D721Med (cell line): Measurements from ENCODE around the gene IL11RA.

ENCODE experiments used
- DNase-seq: peaks from one replicate; pipeline ENCODE4 v3.0.0; 2011; ENCODE audit warnings: low spot score; ENCODE audit not compliant: insufficient read length
- FAIRE-seq: peaks from 2 replicates; lab custom pipeline; 2011; peaks lifted over from hg19 to GRCh38; lab: Jason Lieb, UNC
- CTCF ChIP-seq: IDR thresholded peaks from 2 replicates; pipeline ENCODE4 v1.5.1; 2012; ENCODE audit warnings: mild to moderate bottlenecking, control low read depth; ENCODE audit not compliant: insufficient read depth; ENCODE audit errors: missing control alignments

IL11RA gene

GRCh38 chr9:34663303-34663605 is 11.3 kb downstream of the IL11RA start:
- TF ChIP-seq CTCF, result no peak
- DNase-seq (no peak), FAIRE-seq (no peak)

GRCh38 chr9:34664281-34665066 is 12.5 kb downstream of the IL11RA start:
- FAIRE-seq (no peak), DNase-seq (no peak)
- peak; percentile 84 for TF ChIP-seq CTCF

- TF ChIP-seq CTCF, result no peak
- DNase-seq (no peak), FAIRE-seq (no peak)
These were observed 13.0 kb downstream of the IL11RA start for GRCh38 chr9:34665067-34665380.

GRCh38 chr9:34665381-34666250 is 13.6 kb downstream of the IL11RA start:
- no peak for TF ChIP-seq CTCF
- FAIRE-seq (no peak), DNase-seq (peak; percentile 94)

- TF ChIP-seq CTCF, result no peak
- DNase-seq, result no peak
- no peak for FAIRE-seq
These were observed 18.0 kb downstream of the IL11RA start for GRCh38 chr9:34669809-34670562.

GRCh38 chr9:34671307-34671706 is 19.3 kb downstream of the IL11RA start:
- FAIRE-seq (no peak), DNase-seq (no peak)
- no peak for TF ChIP-seq CTCF
